HG03378 (cell line): Measurements from ENCODE around the gene FOXP4.

Experiments
- ATAC-seq: cut with Tn5 transposase; IDR thresholded peaks from one replicate; pipeline ENCODE4 v1.9.1; 2021; ENCODE audit warnings: mild to moderate bottlenecking, moderate library complexity; ENCODE audit not compliant: unreplicated experiment

FOXP4 gene

DNA sequence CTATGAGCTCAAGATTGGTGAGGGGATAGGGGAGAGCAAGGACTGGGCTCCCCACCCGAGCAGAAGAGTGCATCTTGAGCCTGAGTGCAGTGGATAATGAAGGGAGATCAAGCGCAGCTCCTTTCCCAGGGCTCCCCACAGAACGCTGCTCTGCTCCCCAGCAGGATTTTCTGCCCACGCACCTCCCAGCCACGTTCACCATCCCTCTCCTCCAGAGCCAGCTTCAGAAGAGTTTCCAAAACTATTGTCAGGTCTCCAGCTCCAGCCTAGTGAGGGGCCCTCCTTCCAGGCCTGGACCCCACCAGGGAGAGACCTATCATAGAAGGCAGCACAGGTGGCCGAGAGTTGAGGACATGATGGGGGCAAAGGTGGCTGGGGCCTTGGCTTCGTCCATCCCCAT lies 34.5 kb downstream of the FOXP4 start:
- ATAC-seq, result no peak

DNA sequence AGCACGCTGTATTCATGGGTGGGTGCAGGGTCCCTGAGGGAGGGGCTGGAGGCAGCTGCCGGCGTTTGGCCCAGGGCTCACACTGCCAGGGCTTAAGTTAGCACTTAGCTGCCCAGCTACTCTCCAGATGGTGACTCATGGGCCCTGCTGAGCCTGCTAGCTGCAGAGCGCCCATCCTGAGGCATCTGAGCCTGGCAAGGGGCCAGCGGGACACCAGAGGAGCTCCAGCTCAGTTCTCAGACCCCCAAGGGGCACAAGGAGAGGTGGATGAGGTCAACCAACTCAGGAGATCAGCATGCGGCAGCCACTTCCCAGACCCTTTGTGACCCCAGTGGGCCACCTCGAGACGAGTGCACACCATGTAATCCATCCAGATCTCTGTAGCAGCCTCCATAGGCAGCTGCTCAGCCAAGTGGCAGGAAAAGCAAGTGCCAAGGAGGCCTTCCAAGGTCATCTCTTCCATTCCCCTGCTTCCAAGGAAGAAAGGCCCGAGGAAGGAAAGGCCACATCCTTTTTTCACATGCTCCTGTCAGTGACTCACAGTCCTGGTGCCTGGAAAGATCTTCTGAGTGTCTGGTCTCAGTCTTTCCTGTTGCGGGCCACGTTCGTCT lies 35.3 kb downstream of the FOXP4 start:
- no peak for ATAC-seq

DNA sequence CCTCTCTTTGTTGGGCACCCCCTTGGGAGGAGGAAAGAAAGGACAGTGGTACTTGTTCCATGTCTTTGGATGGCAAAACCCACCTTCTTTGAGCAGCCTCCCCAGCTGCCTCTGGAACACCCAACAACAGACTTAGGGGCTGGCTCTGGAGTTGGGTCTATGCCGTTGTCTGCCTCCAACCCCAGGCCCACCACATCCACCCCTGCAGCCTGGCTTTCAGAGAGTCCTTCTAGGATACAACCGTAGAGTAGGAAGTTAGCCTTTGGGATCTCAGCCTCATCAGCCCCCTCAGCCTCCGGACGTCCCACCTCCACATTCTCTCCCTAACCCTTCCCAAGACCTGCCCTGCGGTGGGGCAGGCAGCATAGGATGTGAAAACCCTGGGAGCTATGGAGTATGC lies 36.4 kb downstream of the FOXP4 start:
- ATAC-seq, result no peak

DNA sequence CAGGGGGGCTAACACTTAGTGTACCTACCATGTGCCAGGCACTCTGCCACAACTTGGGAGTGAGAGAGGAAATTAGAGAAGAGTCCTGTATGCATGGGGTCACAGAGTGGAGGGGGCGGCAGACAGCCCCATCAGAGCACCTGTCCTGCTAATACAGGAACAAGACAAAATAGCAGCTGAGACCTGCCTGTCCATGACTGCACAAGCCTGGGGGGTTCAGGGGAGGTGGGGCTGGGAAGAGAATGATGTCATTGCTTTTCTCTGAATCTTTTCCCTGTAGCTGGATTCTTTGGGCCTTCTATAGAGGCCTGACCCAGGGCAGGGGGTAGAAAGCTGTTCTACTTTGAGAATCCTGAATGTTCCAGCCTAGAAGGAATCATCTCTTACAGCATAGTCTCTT lies 37.4 kb downstream of the FOXP4 start:
- ATAC-seq, result no peak

DNA sequence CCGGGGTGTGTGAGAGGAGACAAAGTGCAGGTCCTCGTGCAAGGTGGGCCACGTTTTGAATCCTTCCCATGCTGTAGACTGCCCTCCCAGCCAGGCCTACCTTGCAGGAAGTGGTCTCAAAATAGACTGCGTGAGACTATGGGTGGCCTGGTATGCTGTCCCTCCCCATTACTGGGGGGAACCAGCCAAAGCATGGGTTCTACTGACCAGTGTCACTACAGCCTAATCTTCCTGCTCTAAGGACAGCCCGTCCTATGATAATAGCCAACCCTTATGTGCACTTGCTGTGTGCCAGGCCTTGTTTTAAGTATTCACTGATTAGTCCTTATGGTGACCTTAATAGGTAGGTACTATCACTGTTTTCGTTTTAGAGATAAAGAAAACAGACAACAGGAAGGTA lies 38.0 kb downstream of the FOXP4 start:
- ATAC-seq, result no peak

DNA sequence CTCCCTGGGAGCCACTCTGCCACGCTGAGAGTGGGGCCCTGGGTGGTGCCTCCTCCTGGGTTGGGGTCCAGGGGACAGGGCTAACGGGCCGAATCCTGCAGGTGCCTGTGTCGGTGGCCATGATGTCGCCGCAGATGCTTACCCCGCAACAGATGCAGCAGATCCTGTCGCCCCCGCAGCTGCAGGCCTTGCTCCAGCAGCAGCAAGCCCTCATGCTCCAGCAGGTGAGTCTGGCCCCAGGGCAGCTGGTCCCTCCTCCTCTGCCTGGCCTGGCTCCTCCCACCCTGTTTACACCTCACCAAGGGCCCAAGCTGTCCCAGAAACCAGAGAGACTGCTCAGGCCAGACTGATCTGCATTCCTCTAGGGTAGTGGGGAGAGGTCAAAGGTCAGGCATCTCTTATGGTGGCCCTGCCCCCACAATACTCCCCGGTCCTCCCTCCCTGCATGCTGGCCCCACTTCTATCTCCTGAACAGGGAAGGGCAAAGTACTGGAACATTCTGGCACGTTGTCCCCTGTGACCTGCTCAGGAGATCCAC lies 38.6 kb downstream of the FOXP4 start:
- ATAC-seq, result no peak

DNA sequence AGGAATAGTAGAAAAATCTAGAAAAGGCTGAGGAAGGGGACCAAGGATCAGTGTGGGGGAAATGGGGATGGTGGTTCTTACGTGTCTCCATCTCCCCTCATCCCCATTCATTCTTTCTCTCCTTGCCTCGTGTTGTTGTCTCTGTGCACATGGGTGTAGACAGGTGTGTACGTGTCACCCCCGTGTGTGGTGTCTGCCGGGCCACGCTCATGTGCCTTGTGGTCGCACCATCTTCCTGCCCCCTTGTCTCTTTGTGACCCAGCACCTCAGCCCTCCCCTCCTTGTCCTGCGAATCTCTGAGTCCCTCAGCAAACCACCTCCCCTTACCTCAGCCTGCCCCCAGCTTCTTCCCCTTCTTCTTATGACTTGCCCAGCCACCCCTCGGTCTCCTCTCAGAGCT lies 39.4 kb downstream of the FOXP4 start:
- no peak for ATAC-seq

DNA sequence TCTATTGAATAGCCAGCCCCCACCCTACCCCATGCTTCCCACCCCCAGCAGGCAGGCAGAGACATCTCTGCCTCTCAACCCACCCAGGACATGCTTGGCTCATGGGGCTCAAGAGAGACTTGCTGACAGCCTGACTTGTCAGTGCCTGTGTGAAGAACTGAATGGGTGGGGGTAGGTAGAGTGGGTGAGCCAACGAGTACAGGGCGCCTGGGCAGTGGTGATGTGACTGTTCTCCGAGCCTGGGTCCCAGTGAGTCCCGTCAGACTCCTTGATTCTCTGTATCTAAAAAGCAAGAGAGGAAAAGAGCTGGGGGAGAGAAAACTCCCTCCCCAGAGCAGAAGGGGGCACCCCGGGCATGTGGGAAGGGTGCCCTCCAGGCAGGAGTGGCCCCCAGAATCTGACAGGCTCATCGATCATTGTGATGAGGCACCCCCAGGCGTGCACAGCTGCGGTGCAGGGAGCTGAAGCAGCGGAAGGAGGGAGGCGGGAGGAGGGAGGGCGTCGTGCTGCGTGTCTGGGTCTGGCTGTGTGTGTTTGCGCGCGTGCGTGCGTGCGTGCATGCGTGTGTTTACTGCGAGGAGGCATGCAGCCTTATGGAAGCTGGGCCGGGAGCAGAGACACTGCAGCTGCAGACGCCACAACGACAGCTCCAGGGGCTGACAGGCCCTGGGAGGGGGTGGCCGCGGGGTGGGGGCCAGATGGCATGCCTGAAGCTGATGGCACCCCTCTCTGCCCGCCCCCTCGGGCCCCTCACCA lies 40.2 kb downstream of the FOXP4 start:
- ATAC-seq, result no peak

DNA sequence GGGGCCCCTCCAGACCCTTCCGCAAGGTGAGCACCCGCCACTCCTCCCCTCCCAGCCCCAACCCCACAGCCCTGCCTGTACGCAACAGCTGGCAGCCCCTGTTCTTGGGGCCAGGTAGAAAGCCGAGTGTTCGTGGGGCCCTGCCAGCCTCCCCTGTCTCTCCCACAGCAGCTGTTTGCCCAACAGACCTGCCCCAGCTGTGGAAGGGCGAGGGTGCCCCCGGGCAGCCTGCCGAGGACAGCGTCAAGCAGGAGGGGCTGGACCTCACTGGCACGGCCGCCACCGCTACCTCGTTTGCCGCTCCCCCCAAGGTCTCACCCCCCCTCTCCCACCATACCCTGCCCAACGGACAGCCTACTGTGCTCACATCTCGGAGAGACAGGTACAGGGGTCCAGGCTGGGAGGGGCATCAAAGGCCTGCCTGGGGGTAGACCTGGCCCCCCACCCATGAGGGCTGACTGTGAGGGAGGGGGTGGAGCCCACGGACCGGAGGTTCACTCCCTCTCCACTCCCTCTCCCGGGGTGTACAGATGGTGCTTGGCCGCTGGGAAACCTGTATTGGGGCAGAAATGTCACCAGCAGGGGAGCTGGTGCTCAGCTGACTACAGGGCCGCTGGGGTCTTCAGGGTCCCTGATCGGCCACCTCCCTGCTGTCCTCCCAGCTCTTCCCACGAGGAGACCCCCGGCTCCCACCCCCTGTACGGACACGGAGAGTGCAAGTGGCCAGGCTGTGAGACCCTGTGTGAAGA lies 41.1 kb downstream of the FOXP4 start:
- ATAC-seq, result no peak

DNA sequence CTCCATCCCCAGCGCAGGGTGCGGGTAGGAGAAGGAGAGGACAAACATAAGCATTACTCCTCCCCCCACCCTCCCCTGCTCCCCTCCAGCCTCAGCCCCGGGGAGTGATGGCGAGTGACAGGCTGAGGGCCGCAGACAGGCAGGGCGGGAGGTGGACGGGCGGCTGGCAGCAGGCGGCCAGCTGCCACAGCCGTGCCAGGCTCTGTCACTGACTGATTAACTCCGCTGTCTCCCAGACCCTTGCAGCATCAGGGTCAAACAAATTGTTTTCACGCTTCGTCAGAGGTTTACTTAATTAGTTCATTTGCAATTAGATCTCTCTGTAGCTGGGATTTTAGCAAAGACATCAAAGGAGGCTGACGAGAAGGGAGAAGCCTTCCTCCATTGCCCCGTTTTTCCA lies 41.9 kb downstream of the FOXP4 start:
- no peak for ATAC-seq

DNA sequence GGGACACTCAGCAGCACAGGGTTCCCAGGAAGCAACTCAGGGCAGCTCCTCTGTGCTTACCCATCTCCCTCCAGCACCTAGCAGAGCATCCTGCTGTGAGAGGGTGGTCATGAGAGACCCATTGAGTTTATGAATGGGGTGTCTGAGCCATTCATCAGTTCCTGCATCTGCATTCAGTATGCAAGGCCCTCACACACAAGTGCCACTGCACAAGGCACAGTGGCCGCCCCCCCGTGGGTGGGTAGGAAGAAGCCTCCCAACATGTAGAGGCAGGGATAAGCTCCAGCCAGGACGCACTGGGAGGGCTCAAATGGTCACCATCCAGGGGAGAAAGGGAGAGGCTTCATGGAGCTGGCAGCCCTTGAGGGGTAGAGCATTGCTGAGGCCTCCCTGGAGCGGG lies 43.0 kb downstream of the FOXP4 start:
- no peak for ATAC-seq

DNA sequence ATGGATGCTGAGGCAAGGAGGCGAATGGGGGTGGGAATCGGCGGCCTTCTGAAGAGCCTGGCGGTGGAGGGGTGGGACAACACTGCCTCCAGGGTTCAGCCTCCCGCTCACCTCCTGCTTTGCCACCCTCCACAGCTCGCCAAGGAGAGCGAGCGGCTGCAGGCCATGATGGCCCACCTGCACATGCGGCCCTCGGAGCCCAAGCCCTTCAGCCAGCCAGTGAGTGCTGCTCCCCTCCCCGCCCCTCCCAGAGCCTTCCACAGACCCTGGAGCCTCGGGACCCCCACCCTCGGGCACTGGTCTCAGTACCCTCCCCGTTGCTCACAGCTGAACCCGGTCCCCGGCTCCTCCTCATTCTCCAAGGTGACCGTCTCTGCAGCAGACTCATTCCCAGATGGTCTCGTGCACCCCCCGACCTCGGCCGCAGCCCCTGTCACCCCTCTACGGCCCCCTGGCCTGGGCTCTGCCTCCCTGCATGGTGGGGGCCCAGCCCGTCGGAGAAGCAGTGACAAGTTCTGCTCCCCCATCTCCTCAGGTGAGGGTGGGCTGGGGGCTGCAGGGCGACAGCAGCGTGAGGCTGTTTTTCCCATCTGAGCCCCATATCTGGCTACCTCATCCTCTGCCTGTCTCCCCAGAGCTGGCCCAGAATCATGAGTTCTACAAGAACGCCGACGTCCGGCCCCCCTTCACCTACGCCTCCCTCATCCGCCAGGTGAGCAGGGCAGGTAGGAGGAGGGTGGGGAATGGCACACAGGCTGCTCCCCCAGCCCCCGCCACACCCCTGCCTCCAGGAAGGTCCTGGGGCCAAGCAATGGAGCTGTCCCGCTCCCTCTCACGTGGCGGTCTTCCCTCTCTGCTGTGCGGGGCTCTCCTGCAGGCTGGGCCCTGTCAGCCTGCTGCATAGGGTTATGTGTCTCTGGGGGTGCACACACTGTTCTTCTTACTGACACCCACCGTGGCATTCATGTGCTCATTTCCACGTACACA lies 43.7 kb downstream of the FOXP4 start:
- no peak for ATAC-seq

DNA sequence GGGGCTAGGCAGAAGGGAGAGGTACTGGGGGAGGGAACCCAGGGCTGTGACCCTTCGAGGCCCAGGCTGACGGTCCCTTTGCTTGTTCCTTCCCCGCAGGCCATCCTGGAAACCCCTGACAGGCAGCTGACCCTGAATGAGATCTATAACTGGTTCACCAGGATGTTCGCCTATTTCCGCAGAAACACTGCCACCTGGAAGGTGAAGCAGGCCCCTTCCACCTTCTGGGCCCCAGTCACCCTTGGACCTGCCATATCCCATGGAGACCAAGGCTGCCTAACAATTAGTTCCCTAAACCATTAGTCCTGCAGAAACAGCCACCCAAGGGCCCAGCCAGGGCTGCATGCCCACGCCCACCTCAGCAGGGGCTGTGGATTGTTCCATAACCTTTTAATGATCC lies 44.9 kb downstream of the FOXP4 start:
- ATAC-seq, result no peak

DNA sequence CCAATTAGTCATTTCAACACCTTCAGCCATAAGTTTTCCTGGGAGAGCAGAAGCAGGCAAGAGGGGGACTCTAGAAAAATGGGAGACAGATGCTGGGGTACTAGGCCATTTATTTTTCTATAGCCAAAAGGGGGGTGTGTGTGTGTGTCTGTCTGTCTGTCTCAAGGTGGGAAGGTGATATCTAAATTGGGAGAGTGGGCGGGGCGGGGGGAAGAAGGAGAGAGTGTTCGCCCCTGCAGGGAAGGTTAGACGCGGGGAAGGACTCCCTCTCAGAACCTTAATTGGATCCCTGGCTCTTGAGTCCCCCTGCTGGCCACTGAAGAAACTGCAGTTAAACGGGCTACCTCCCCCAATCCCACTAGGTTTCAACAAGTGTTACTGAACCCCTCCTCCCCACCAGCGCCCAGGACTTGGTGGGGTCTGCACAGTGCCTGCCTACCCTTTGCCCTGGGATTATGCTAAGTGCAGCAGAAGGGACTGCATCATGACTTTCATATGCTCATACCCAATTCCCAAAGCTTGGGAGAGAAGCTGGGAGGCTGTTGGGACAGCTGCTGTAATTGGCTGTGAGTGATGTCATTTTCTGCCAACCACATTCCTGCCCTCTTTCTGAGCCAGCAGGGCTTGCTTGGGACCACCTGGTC lies 45.8 kb downstream of the FOXP4 start:
- no peak for ATAC-seq

DNA sequence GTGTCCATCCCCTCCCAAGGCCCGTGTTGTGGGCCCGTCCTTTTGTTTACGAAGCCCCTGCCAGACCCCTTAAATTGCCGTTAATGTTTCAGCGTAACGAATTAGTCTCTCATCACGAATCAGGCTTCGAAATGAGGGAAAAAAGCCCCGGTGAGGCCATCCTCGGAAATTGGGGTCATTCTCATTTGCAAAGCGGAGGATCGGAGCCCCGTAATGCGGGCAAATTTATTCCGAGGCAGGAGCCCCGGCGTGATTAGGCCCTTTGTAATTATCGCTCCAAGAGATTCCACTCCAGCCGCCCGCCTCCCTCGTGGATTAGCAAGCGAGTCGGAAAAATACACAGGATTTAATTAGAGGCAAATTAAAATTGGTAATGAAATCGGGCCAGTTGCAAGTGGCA lies 47.2 kb downstream of the FOXP4 start:
- no peak for ATAC-seq

DNA sequence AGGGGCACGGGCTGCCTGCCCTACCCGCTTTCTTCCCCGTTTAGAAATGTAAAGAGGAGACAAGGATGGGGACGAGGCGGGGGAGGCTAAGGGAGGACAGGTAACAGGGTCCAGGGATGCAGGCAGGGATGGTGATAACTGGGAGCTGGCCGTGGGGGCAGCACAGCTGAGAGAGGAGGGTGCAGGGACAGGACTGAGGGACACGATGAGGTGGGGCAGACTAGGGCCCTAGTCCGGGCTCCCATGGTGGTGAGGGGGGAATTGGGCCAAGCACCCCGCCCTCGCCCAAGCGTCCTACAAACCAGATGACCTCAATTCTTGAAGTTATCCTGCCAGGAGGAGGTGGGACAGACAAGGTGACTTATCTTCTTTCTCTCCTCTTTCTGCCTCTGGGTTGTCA lies 47.7 kb downstream of the FOXP4 start:
- ATAC-seq, result no peak

DNA sequence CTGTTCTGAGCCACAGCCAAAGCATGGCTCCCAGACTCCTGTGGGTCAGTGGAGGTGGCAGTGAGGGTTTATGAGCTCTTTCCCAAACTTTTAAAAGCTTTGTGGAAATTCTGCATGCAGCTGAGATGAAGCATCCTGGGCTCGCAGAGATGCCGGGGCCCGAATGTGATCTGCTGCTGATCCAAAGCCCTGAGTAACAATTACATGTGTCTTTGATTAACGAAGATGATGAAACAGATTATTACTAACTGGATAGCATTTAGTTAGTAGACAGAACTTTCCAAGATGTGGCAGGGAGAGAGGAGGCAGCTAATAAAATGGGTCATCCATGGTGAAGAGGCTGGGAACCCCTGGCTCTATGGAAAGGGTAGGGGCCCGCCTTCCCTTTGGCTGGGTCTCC lies 48.1 kb downstream of the FOXP4 start:
- ATAC-seq, result no peak

DNA sequence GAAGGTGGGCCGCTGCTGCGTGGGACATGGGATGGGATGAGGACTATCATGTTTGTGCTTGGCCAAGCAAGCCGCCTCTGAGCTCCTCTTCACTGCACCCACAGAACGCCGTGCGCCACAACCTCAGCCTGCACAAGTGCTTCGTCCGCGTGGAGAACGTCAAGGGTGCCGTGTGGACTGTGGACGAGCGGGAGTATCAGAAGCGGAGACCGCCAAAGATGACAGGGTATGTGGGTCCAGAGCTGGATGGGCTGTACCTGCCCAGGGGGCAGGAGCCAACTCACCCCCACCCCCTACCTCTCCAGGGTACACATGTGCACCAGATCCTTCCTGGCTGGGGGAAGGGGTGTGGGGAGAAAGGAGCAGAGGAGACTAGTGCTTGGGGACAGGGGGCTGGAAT lies 48.6 kb downstream of the FOXP4 start:
- ATAC-seq, result no peak

DNA sequence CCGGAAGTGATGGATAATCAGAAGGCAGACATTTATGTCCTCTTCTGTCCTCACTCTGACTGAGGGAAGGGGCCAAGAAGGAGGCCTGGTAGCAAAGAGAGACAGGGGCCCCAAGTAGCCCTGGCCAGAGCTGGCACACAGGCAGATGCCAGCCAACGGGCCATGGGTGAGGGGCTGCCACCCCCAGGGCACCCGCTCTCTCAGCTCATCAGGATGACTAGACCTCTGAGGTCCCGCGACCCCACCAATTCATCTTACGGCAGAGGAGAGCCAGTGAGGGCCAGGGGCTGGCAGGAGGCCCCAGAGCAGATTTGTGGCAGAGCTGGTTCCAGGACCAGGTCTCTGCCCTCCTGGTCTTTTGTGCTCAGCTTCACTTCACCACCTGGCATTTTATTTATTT lies 49.0 kb downstream of the FOXP4 start:
- ATAC-seq, result no peak

DNA sequence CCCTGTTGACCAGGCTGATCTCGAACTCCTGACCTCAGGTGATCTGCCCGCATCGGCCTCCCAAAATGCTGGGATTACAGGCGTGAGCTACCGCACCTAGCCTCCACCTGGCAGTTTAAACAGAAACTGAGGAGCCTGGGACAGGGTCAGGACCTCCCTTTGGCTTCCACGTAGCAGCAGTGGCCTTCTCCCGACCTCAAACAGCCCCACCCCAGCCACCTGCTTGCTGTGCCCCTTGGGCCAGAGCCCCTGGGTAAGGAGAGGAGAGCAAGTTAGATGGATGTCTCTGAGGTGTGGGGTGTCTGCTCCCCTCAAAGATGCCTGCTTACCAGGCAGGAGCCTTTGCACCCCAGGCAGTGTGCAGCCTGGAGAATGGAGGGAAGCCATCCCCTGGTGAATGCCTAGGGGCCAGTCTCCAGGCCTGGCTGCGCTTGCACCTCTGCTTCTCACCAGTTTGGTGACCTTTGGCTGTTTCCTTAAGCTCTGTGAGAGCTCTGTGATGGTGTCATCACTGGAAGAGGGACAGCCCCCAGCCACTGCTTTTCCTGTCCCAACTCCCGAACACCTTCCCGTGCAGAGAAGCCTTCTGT lies 50.0 kb downstream of the FOXP4 start:
- no peak for ATAC-seq
